Glutamatergic neuron (in vitro differentiated cells): ENCODE measurements around the gene FGD5. TPM values are rescaled to one million over a fixed set of nuclear protein-coding genes. Genes with fewer than 3 reads are reported as not detected.

Experiments
- DNase-seq: peaks from one replicate; pipeline ENCODE4 v3.0.0; 2022
- H3K27ac Mint-ChIP-seq: one replicate; pipeline ENCODE4 v1.8.0; 2020; ENCODE audit warnings: mild to moderate bottlenecking, mixed read lengths, inconsistent platforms; ENCODE audit not compliant: unreplicated experiment
- H3K27me3 Mint-ChIP-seq: one replicate; pipeline ENCODE4 v1.8.0; 2020; ENCODE audit warnings: mild to moderate bottlenecking, moderate library complexity, mixed read lengths, inconsistent platforms; ENCODE audit not compliant: unreplicated experiment
- H3K36me3 Mint-ChIP-seq: one replicate; pipeline ENCODE4 v1.8.0; 2020; ENCODE audit warnings: mild to moderate bottlenecking, mixed read lengths, inconsistent platforms; ENCODE audit not compliant: unreplicated experiment
- H3K4me1 Mint-ChIP-seq: one replicate; pipeline ENCODE4 v1.8.0; 2020; ENCODE audit warnings: mild to moderate bottlenecking, low read depth, mixed read lengths, inconsistent platforms; ENCODE audit not compliant: unreplicated experiment
- H3K4me3 Mint-ChIP-seq: one replicate; pipeline ENCODE4 v1.8.0; 2020; ENCODE audit warnings: mild to moderate bottlenecking, mixed read lengths, inconsistent platforms; ENCODE audit not compliant: unreplicated experiment
- H3K9me3 Mint-ChIP-seq: one replicate; pipeline ENCODE4 v1.8.0; 2020; ENCODE audit warnings: mild to moderate bottlenecking, moderate library complexity, mixed read lengths, inconsistent platforms; ENCODE audit not compliant: unreplicated experiment
- CTCF ChIP-seq: fragments of 200-600 bp; sonication (generic); IDR thresholded peaks from one replicate; pipeline ENCODE4 v1.5.0; 2021; ENCODE audit not compliant: partially characterized antibody, unreplicated experiment
- total RNA-seq: library from RNA; stranded (reverse); fragmentation: NEBNext Ultra II Directional; extraction: Animal tissue kit (Norgen Biotek cat#: 25700); gene quantifications from one replicate; pipeline ENCODE4 v1.2.1, GENCODE V29; 2021; ENCODE audit not compliant: unreplicated experiment

Gene FGD5
- total RNA-seq, 1 donor from 2014 or later = 3.1 TPM

GRCh38 chr3:14841836-14842235 is 23.1 kb downstream of the FGD5 start:
- peaks cover 1% of the 10 kb centered on the region for H3K27me3 Mint-ChIP-seq
- H3K4me1 Mint-ChIP-seq = peaks cover 34% of the 10 kb centered on the region
- no peak overlapping the region for H3K27ac Mint-ChIP-seq
- DNase-seq = no peak
- no peak for TF ChIP-seq CTCF
- H3K4me3 Mint-ChIP-seq = no peak overlapping the region
- H3K9me3 Mint-ChIP-seq = no peaks in the 10 kb centered on the region
- H3K36me3 Mint-ChIP-seq = no peaks in the 10 kb centered on the region

GRCh38 chr3:14842277-14842676 is 23.5 kb downstream of the FGD5 start:
- Mint-ChIP-seq H3K9me3 (no peaks in the 10 kb centered on the region), H3K36me3 (no peaks in the 10 kb centered on the region), H3K4me1 (peaks cover 30% of the 10 kb centered on the region), H3K4me3 (no peak overlapping the region), H3K27ac (no peak overlapping the region), H3K27me3 (peaks cover 1% of the 10 kb centered on the region)
- TF ChIP-seq CTCF = no peak
- no peak for DNase-seq

- Mint-ChIP-seq H3K4me3 (no peak overlapping the region), H3K4me1 (peaks cover 23% of the 10 kb centered on the region), H3K27me3 (peaks cover 1% of the 10 kb centered on the region), H3K36me3 (no peaks in the 10 kb centered on the region), H3K27ac (no peak overlapping the region), H3K9me3 (no peaks in the 10 kb centered on the region)
- no peak for DNase-seq
- TF ChIP-seq CTCF = no peak
These were observed 24.6 kb downstream of the FGD5 start for GRCh38 chr3:14843321-14843720.

- no peak for TF ChIP-seq CTCF
- H3K27ac Mint-ChIP-seq = no peak overlapping the region
- peaks cover 11% of the 10 kb centered on the region for H3K4me1 Mint-ChIP-seq
- DNase-seq = no peak
- peaks cover 7% of the 10 kb centered on the region for H3K27me3 Mint-ChIP-seq
- no peaks in the 10 kb centered on the region for H3K9me3 Mint-ChIP-seq
- no peak overlapping the region for H3K4me3 Mint-ChIP-seq
- no peaks in the 10 kb centered on the region for H3K36me3 Mint-ChIP-seq
These were observed 25.8 kb downstream of the FGD5 start for GRCh38 chr3:14844386-14845170.

GRCh38 chr3:14845180-14845579 is 26.4 kb downstream of the FGD5 start:
- TF ChIP-seq CTCF = no peak
- no peaks in the 10 kb centered on the region for H3K36me3 Mint-ChIP-seq
- no peaks in the 10 kb centered on the region for H3K9me3 Mint-ChIP-seq
- peaks cover 10% of the 10 kb centered on the region for H3K4me1 Mint-ChIP-seq
- DNase-seq = no peak
- no peak overlapping the region for H3K27ac Mint-ChIP-seq
- H3K27me3 Mint-ChIP-seq = peaks cover 7% of the 10 kb centered on the region
- no peak overlapping the region for H3K4me3 Mint-ChIP-seq
